KMS-11 (cell line): ENCODE measurements around the gene EIPR1.

Experiments used
- H2AFZ ChIP-seq: fragments of 200-600 bp; sonication (generic); 2 replicates; pipeline ENCODE4 v1.6.1; 2016; ENCODE audit warnings: antibody characterized with exemption, mixed run types, low read depth
- H3K27ac ChIP-seq: fragments of 200-600 bp; sonication (generic); 2 replicates; pipeline ENCODE4 v1.6.1; 2016; ENCODE audit warnings: mild to moderate bottlenecking, mixed run types
- H3K27me3 ChIP-seq: fragments of 200-600 bp; sonication (generic); 2 replicates; pipeline ENCODE4 v1.6.1; 2017; ENCODE audit warnings: mild to moderate bottlenecking, low read depth, mixed run types, moderate library complexity; ENCODE audit not compliant: insufficient read depth
- H3K36me3 ChIP-seq: fragments of 200-600 bp; sonication (generic); 2 replicates; pipeline ENCODE4 v1.6.1; 2017; ENCODE audit warnings: mild to moderate bottlenecking, mixed run types; ENCODE audit not compliant: insufficient read depth
- H3K4me1 ChIP-seq: fragments of 200-600 bp; sonication (generic); 2 replicates; pipeline ENCODE4 v1.6.1; 2016; ENCODE audit warnings: mild to moderate bottlenecking, low read depth, mixed run types; ENCODE audit not compliant: poor library complexity, severe bottlenecking
- H3K4me2 ChIP-seq: fragments of 200-600 bp; sonication (generic); 2 replicates; pipeline ENCODE4 v1.7.0; 2016; ENCODE audit warnings: mild to moderate bottlenecking, mixed run types
- H3K4me3 ChIP-seq: fragments of 200-600 bp; sonication (generic); IDR thresholded peaks from 2 replicates; pipeline ENCODE4 v1.6.1; 2017; ENCODE audit warnings: low read depth, low read length, mixed read lengths; ENCODE audit not compliant: insufficient read depth
- H3K79me2 ChIP-seq: fragments of 200-600 bp; sonication (generic); 2 replicates; pipeline ENCODE4 v1.6.1; 2016; ENCODE audit warnings: low read depth, mixed run types; ENCODE audit not compliant: insufficient read depth
- H3K9ac ChIP-seq: fragments of 200-600 bp; sonication (generic); 2 replicates; pipeline ENCODE4 v1.6.1; 2016; ENCODE audit warnings: mild to moderate bottlenecking, mixed run types
- H4K20me1 ChIP-seq: fragments of 200-600 bp; sonication (generic); 2 replicates; pipeline ENCODE4 v1.6.1; 2016; ENCODE audit warnings: mild to moderate bottlenecking, mixed run types; ENCODE audit not compliant: insufficient read depth
- CTCF ChIP-seq: fragments of 200-600 bp; sonication (generic); conservative IDR thresholded peaks from 2 replicates; pipeline ENCODE4 v1.6.1; 2017; ENCODE audit warnings: low read depth, mild to moderate bottlenecking, antibody characterized with exemption, low read length, moderate library complexity, mixed read lengths

Gene EIPR1

GRCh38 chr2:3211256-3212060, 166.2 kb downstream of the EIPR1 start:
- Histone ChIP-seq H4K20me1 (no peaks in the 10 kb centered on the region), H3K27ac (no peak overlapping the region), H3K27me3 (no peaks in the 10 kb centered on the region), H3K4me3 (no peak overlapping the region), H2AFZ (no peak overlapping the region), H3K79me2 (no peaks in the 10 kb centered on the region), H3K36me3 (no peaks in the 10 kb centered on the region), H3K4me1 (no peaks in the 10 kb centered on the region), H3K9ac (no peak overlapping the region), H3K4me2 (no peak overlapping the region)
- TF ChIP-seq CTCF: no peak

- Histone ChIP-seq H3K4me2 (no peak overlapping the region), H3K36me3 (no peaks in the 10 kb centered on the region), H3K4me3 (no peak overlapping the region), H3K79me2 (no peaks in the 10 kb centered on the region), H3K27ac (no peak overlapping the region), H2AFZ (no peak overlapping the region), H3K4me1 (no peaks in the 10 kb centered on the region), H3K27me3 (no peaks in the 10 kb centered on the region), H4K20me1 (no peaks in the 10 kb centered on the region), H3K9ac (no peak overlapping the region)
- TF ChIP-seq CTCF: no peak
Observed at GRCh38 chr2:3210257-3210656, 167.4 kb downstream of the EIPR1 start.

- no peak overlapping the region for H3K9ac ChIP-seq
- no peak overlapping the region for H3K4me2 ChIP-seq
- H3K27ac ChIP-seq: no peak overlapping the region
- H2AFZ ChIP-seq: no peak overlapping the region
- no peak overlapping the region for H3K4me3 ChIP-seq
- H3K4me1 ChIP-seq: no peaks in the 10 kb centered on the region
- TF ChIP-seq CTCF: no peak
- no peaks in the 10 kb centered on the region for H3K36me3 ChIP-seq
- no peaks in the 10 kb centered on the region for H4K20me1 ChIP-seq
- H3K27me3 ChIP-seq: no peaks in the 10 kb centered on the region
- no peaks in the 10 kb centered on the region for H3K79me2 ChIP-seq
Observed at GRCh38 chr2:3209258-3209657, 168.4 kb downstream of the EIPR1 start.

GRCh38 chr2:3208591-3208990, 169.0 kb downstream of the EIPR1 start:
- Histone ChIP-seq H3K9ac (no peak overlapping the region), H3K27ac (no peak overlapping the region), H3K4me2 (no peak overlapping the region), H2AFZ (no peak overlapping the region), H3K79me2 (no peaks in the 10 kb centered on the region), H3K36me3 (no peaks in the 10 kb centered on the region), H3K4me3 (no peak overlapping the region), H3K27me3 (no peaks in the 10 kb centered on the region), H4K20me1 (no peaks in the 10 kb centered on the region), H3K4me1 (no peaks in the 10 kb centered on the region)
- TF ChIP-seq CTCF: no peak
